Fibroblast of lung (primary cell): ENCODE measurements around the gene TREH. TPM values are rescaled to one million over a fixed set of nuclear protein-coding genes. Genes with fewer than 3 reads are reported as not detected.

Experiments used
- DNase-seq, 2 donors: peaks; one replicate each; pipeline versions ENCODE4 v3.0.0 to v3.0.0-alpha.2; 2010; ENCODE audit warnings: low read depth in 2 of 2
- H2AFZ ChIP-seq: 2 replicates; pipeline ENCODE4 v1.5.1; 2012; ENCODE audit warnings: low read length, control low read depth, inconsistent platforms
- H3K27ac ChIP-seq: 2 replicates; pipeline ENCODE4 v1.5.1; 2011; ENCODE audit warnings: low read length, control low read depth; ENCODE audit not compliant: insufficient read depth
- H3K27me3 ChIP-seq: 2 replicates; pipeline ENCODE4 v1.5.1; 2011; ENCODE audit warnings: mild to moderate bottlenecking, low read length; ENCODE audit not compliant: control insufficient read depth, insufficient read depth
- H3K36me3 ChIP-seq: 2 replicates; pipeline ENCODE4 v1.5.1; 2011; ENCODE audit warnings: low read length; ENCODE audit not compliant: control insufficient read depth, insufficient read depth
- H3K4me1 ChIP-seq: 2 replicates; pipeline ENCODE4 v1.5.1; 2011; ENCODE audit warnings: low read length; ENCODE audit not compliant: control insufficient read depth, insufficient read depth; ENCODE audit errors: extremely low read depth
- H3K4me2 ChIP-seq: 2 replicates; pipeline ENCODE4 v1.5.1; 2011; ENCODE audit warnings: low read length, control low read depth; ENCODE audit not compliant: insufficient read depth; ENCODE audit errors: extremely low read depth
- H3K4me3 ChIP-seq, 4 experiments: fragments of 200-600 bp in 1 of 4; sonication (generic) in 1 of 4; replicated peaks in 1 of 4; 2 replicates each; pipeline ENCODE4 v1.5.1; 2011 to 2016; ENCODE audit warnings: low read length in 4 of 4, low read depth in 3 of 4, mild to moderate bottlenecking in 3 of 4, control low read depth in 2 of 4, inconsistent platforms in 1 of 4, mixed read lengths in 1 of 4; ENCODE audit not compliant: insufficient read depth in 1 of 4; ENCODE audit errors: control extremely low read depth in 1 of 4
- H3K79me2 ChIP-seq: 2 replicates; pipeline ENCODE4 v1.5.1; 2012; ENCODE audit warnings: mild to moderate bottlenecking, low read length, inconsistent platforms; ENCODE audit not compliant: control insufficient read depth, insufficient read depth
- H3K9ac ChIP-seq: 2 replicates; pipeline ENCODE4 v1.5.1; 2011; ENCODE audit warnings: mild to moderate bottlenecking, low read length, control low read depth; ENCODE audit not compliant: insufficient read depth
- H3K9me3 ChIP-seq: 2 replicates; pipeline ENCODE4 v1.5.1; 2012; ENCODE audit warnings: low read depth, low read length; ENCODE audit not compliant: control insufficient read depth, insufficient read depth
- H4K20me1 ChIP-seq: 2 replicates; pipeline ENCODE4 v1.5.1; 2011; ENCODE audit warnings: low read length; ENCODE audit not compliant: control insufficient read depth, insufficient read depth; ENCODE audit errors: extremely low read depth
- EZH2 ChIP-seq: IDR thresholded peaks from 2 replicates; pipeline ENCODE4 v1.5.1; 2012; ENCODE audit warnings: low read length, control low read depth, mild to moderate bottlenecking; ENCODE audit errors: missing control alignments
- polyA plus RNA-seq, 2 donors: library from polyadenylated mRNA; depleted of rRNA in 1 of 2; stranded (reverse) in 1 of 2; unstranded in 1 of 2; fragments of >200 nt; gene quantifications; 2 replicates each; pipeline ENCODE4 v1.2.1, GENCODE V29; 2011 to 2012; ENCODE audit warnings: missing spikeins in 1 of 2
- total RNA-seq: library from RNA; depleted of rRNA; stranded (reverse); fragments of >200 nt; gene quantifications from 2 replicates; pipeline ENCODE4 v1.2.1, GENCODE V29; 2014
- TF ChIP-seq, protein P1 (sequence below), 2 donors: IDR thresholded peaks in 1 of 2; conservative IDR thresholded peaks in 1 of 2; 1 replicate in 1 of 2; 2 replicates in 1 of 2; pipeline ENCODE4 v1.5.1; 2011 to 2012; ENCODE audit warnings: low read length in 2 of 2, control low read depth in 1 of 2, inconsistent platforms in 1 of 2, low read depth in 1 of 2, mild to moderate bottlenecking in 1 of 2

Gene TREH
- total and polyA plus RNA-seq, 2 donors (not counting 1 experiment from before 2014, with no cell fraction given) = not detected

DNA sequence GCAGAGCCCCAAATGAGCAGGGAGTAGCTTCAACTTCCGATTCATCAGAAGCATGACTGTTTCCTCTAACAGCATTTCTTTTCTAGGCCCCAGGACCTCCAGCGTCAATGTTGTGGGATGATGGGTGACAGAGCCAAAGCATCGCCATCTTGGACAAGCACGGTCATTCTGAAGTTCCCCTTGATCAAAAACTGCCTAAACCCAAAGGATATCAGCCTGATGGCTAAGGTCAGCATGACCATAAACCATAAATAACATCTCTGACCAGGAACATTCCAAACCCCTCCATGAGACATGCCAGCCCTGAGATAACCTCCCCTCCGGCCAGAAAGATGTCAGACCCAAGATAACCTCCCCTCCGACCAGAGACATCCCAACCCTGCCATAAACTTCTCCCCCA lies 28.8 kb upstream of the TREH start:
- Histone ChIP-seq H3K27me3 (peaks cover 10% of the 10 kb centered on the region), H4K20me1 (no peaks in the 10 kb centered on the region)

DNA sequence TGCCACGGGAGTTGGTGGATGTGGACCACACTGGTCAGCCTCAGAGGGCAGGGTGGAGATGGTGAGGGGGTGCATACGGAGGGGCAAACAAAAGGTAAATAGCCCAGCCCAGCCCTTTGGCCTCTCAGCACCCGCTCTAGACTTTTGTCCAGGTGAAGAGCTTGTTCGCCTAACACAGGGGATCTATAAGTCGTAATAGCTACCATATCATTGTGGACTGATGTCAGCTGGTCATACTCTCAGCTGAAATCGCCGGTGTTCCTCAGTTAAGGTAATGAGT lies 27.0 kb upstream of the TREH start:
- no peaks in the 10 kb centered on the region for H4K20me1 ChIP-seq
- H3K4me2 ChIP-seq = no peak overlapping the region
- H3K9ac ChIP-seq = no peak overlapping the region
- no peak for DNase-seq
- no peak overlapping the region for H2AFZ ChIP-seq
- no peaks in the 10 kb centered on the region for H3K36me3 ChIP-seq
- peaks cover 10% of the 10 kb centered on the region for H3K27me3 ChIP-seq
- no peak overlapping the region for H3K27ac ChIP-seq
- no peaks in the 10 kb centered on the region for H3K4me1 ChIP-seq
- no peak overlapping the region for H3K4me3 ChIP-seq
- H3K9me3 ChIP-seq = no peaks in the 10 kb centered on the region
- no peaks in the 10 kb centered on the region for H3K79me2 ChIP-seq
- TF ChIP-seq, protein P1, sequence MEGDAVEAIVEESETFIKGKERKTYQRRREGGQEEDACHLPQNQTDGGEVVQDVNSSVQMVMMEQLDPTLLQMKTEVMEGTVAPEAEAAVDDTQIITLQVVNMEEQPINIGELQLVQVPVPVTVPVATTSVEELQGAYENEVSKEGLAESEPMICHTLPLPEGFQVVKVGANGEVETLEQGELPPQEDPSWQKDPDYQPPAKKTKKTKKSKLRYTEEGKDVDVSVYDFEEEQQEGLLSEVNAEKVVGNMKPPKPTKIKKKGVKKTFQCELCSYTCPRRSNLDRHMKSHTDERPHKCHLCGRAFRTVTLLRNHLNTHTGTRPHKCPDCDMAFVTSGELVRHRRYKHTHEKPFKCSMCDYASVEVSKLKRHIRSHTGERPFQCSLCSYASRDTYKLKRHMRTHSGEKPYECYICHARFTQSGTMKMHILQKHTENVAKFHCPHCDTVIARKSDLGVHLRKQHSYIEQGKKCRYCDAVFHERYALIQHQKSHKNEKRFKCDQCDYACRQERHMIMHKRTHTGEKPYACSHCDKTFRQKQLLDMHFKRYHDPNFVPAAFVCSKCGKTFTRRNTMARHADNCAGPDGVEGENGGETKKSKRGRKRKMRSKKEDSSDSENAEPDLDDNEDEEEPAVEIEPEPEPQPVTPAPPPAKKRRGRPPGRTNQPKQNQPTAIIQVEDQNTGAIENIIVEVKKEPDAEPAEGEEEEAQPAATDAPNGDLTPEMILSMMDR (conservative IDR thresholded peaks at IDR 0.05 in 1 of 2, IDR thresholded peaks at IDR 0.05 in 1 of 2; ENCODE audit: low read depth in 1 of 2, low read length in 2 of 2) = no peak
- TF ChIP-seq EZH2 = no peak

More for the DNA sequence above, 28.8 kb upstream of the TREH start:
- no peak for DNase-seq
- H2AFZ ChIP-seq = no peak overlapping the region
- H3K79me2 ChIP-seq = no peaks in the 10 kb centered on the region
- no peaks in the 10 kb centered on the region for H3K9me3 ChIP-seq
- no peaks in the 10 kb centered on the region for H3K36me3 ChIP-seq
- H3K4me3 ChIP-seq = no peak overlapping the region
- no peak overlapping the region for H3K9ac ChIP-seq
- H3K4me2 ChIP-seq = no peak overlapping the region
- H3K4me1 ChIP-seq = no peaks in the 10 kb centered on the region
- H3K27ac ChIP-seq = no peak overlapping the region
- TF ChIP-seq, protein P1 (conservative IDR thresholded peaks at IDR 0.05 in 1 of 2, IDR thresholded peaks at IDR 0.05 in 1 of 2; ENCODE audit: low read depth in 1 of 2, low read length in 2 of 2) = no peak
- no peak for TF ChIP-seq EZH2

DNA sequence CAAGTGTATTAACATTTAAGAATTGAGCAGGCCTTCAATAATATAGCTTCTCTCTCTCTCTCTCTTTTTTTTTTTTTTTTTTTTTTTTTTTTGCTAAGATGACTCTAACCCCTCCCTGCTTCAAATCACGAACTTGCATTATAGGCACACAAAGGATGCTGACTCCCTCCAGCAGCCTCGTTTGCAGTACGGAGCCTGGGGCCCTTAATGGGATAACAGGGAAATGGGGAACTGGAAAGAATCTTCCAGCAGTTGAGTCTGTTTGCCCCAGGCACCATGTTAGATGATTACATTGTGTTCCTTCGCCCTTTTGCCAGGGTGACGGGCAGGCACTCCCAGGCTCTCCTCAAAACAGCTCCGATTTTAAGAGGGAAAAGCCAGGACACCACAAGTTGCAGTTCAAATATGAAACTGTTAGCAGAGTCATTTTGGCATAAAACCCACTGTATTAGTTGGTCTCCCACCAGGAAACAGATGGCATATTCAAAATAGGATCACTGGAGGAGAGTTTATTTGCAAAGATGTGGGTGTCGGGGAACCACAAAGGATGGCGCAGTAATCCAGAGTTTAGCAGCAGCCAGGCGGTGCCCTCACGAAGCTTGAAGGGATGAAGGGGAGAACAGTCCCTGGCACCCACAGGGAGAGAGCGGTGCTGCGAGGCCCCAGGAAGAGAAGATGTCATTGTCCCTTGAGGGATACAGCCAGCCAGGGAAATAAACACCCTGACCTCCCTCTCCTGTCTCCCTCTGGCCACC lies 26.5 kb upstream of the TREH start:
- Histone ChIP-seq H3K4me2 (no peak overlapping the region), H3K36me3 (no peaks in the 10 kb centered on the region), H4K20me1 (no peaks in the 10 kb centered on the region), H3K4me3 (no peak overlapping the region), H3K9ac (no peak overlapping the region), H3K4me1 (no peaks in the 10 kb centered on the region), H3K9me3 (no peaks in the 10 kb centered on the region), H3K27ac (no peak overlapping the region), H2AFZ (no peak overlapping the region), H3K27me3 (peaks cover 10% of the 10 kb centered on the region), H3K79me2 (no peaks in the 10 kb centered on the region)
- TF ChIP-seq EZH2 = no peak
- TF ChIP-seq, protein P1 (conservative IDR thresholded peaks at IDR 0.05 in 1 of 2, IDR thresholded peaks at IDR 0.05 in 1 of 2; ENCODE audit: low read depth in 1 of 2, low read length in 2 of 2) = no peak
- no peak for DNase-seq
